DOHH2 (cell line): ENCODE results near the gene TUBAL3.
"Not testable (repeated sequence)": the region's sequence is repeated elsewhere in the genome, so short reads cannot be mapped to it uniquely, and the experiment has no call there.

Source experiments
- H3F3A ChIP-seq: fragments of 200-600 bp; sonication (generic), shearing (Covaris generic); 2 replicates; pipeline ENCODE4 v1.6.0; 2016; ENCODE audit warnings: antibody characterized with exemption, mild to moderate bottlenecking; ENCODE audit not compliant: control insufficient read depth, insufficient read depth
- H3K27ac ChIP-seq: fragments of 200-600 bp; sonication (generic); 2 replicates; pipeline ENCODE4 v1.5.1; 2014; ENCODE audit warnings: low read depth, mild to moderate bottlenecking, low read length, moderate library complexity
- H3K27me3 ChIP-seq: fragments of 200-600 bp; sonication (generic); 2 replicates; pipeline ENCODE4 v1.6.1; 2014; ENCODE audit warnings: mild to moderate bottlenecking, low read length, mixed read lengths; ENCODE audit not compliant: control insufficient read depth
- H3K36me3 ChIP-seq: fragments of 200-600 bp; sonication (generic); 2 replicates; pipeline ENCODE4 v1.6.1; 2014; ENCODE audit warnings: mild to moderate bottlenecking, low read length, moderate library complexity, mixed read lengths; ENCODE audit not compliant: control insufficient read depth
- H3K4me1 ChIP-seq: fragments of 200-600 bp; sonication (generic); 2 replicates; pipeline ENCODE4 v1.6.1; 2014; ENCODE audit warnings: mild to moderate bottlenecking, low read length, mixed read lengths; ENCODE audit not compliant: control insufficient read depth
- H3K4me2 ChIP-seq: fragments of 200-600 bp; sonication (generic); 2 replicates; pipeline ENCODE4 v1.6.0; 2014; ENCODE audit warnings: mild to moderate bottlenecking, low read length, moderate library complexity
- H3K4me3 ChIP-seq: fragments of 200-600 bp; sonication (generic); 2 replicates; pipeline ENCODE4 v1.5.1; 2014; ENCODE audit warnings: mild to moderate bottlenecking, low read length, mixed read lengths
- H3K79me2 ChIP-seq: fragments of 200-600 bp; sonication (generic); 2 replicates; pipeline ENCODE4 v1.6.1; 2014; ENCODE audit warnings: mild to moderate bottlenecking, low read length, mixed read lengths; ENCODE audit not compliant: control insufficient read depth
- H3K9me2 ChIP-seq: fragments of 200-600 bp; sonication (generic); replicated peaks from 2 replicates; pipeline ENCODE4 v1.6.1; 2014; ENCODE audit warnings: mild to moderate bottlenecking, low read length, mixed read lengths; ENCODE audit not compliant: control insufficient read depth
- H3K9me3 ChIP-seq: fragments of 200-600 bp; sonication (generic); 2 replicates; pipeline ENCODE4 v1.6.1; 2014; ENCODE audit warnings: antibody characterized with exemption, low read length, mixed read lengths; ENCODE audit not compliant: control insufficient read depth, insufficient read depth
- H4K20me1 ChIP-seq: fragments of 200-600 bp; sonication (generic); 2 replicates; pipeline ENCODE4 v1.6.0; 2014; ENCODE audit warnings: low read depth, mild to moderate bottlenecking, antibody characterized with exemption, low read length, moderate library complexity; ENCODE audit not compliant: control insufficient read depth, insufficient read depth
- CTCF ChIP-seq: fragments of 200-600 bp; sonication (generic); IDR thresholded peaks from one replicate; pipeline ENCODE4 v1.5.1; 2014; ENCODE audit warnings: antibody characterized with exemption, mild to moderate bottlenecking, low read depth, low read length; ENCODE audit not compliant: poor library complexity, severe bottlenecking
- EZH2phosphoT487 ChIP-seq: fragments of 200-600 bp; sonication (generic); IDR thresholded peaks from 2 replicates; pipeline ENCODE4 v1.6.1; 2017; ENCODE audit warnings: borderline replicate concordance, mild to moderate bottlenecking, antibody characterized with exemption, low read length, moderate library complexity, mixed read lengths

Gene TUBAL3

GRCh38 chr10:5413012-5413938, 8.6 kb upstream of the TUBAL3 start:
- Histone ChIP-seq H3K4me2 (peak overlapping the region; percentile 92), H3K36me3 (peaks cover 30% of the 10 kb centered on the region), H3K4me1 (peaks cover 19% of the 10 kb centered on the region), H3K4me3 (peak overlapping the region; percentile 90), H3K79me2 (peaks cover 59% of the 10 kb centered on the region), H4K20me1 (0 out of 2 replicates have a peak, but pooled peaks cover 5% of the 10 kb centered on the region), H3F3A (no peaks in the 10 kb centered on the region), H3K9me2 (no peaks in the 10 kb centered on the region), H3K9me3 (peaks cover 26% of the 10 kb centered on the region), H3K27ac (no peak overlapping the region), H3K27me3 (peaks cover 3% of the 10 kb centered on the region; the same call in 1 of the 2 replicates)
- TF ChIP-seq EZH2phosphoT487 (no peak), CTCF (no peak)

DNA sequence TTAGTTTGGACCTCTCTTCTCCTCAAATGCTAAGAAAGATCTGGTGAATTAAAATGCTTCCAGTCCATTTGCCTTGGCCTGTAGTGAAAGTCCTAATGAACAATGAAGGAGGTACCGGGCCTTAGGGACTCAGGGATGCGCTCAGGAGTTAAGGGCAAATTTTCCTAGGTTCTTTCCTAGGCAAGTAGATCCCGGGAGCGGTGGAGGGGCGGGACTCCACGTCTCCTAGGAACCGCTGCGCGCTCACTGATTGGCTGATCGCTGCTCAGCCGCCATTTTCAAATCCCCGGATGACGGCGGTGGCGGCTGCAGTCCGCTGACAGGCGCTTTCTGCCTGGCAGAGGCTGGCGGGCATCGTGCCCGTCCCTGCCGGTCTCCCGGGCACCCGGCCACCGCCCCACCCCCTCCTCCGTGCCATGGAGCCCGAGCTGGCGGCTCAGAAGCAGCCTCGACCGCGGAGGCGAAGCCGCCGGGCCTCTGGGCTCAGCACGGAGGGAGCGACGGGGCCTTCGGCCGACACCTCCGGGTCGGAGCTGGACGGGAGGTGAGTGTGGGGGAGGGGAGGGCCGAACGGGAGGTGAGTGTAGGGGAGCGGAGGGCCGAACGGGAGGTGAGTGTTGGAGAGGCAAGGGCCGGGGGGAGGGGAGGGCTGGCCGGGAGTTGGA, 7.8 kb upstream of the TUBAL3 start, which contains the start of gene NET1:
NET1 (plus strand) TSS at position 281 of the 665 bp plus-strand sequence; CDS start at position 417, 136 bp downstream.
- Histone ChIP-seq H3K4me1 (peaks cover 19% of the 10 kb centered on the region), H3K27me3 (peaks cover 3% of the 10 kb centered on the region; the same call in 1 of the 2 replicates), H3K27ac (no peak within 1 kb of the TSS; the same call in 1 of the 2 replicates), H3K9me2 (no peaks in the 10 kb centered on the region), H3K9me3 (peaks cover 20% of the 10 kb centered on the region), H3K79me2 (peaks cover 51% of the 10 kb centered on the region), H3F3A (no peaks in the 10 kb centered on the region), H3K4me3 (peak within 1 kb of the TSS; percentile 90), H3K36me3 (peaks cover 27% of the 10 kb centered on the region), H4K20me1 (0 out of 2 replicates have a peak, but pooled peaks cover 5% of the 10 kb centered on the region), H3K4me2 (peak within 1 kb of the TSS; percentile 92)
- no peak for TF ChIP-seq CTCF

- Histone ChIP-seq H3K27ac (no peak overlapping the region), H3K4me1 (peaks cover 19% of the 10 kb centered on the region), H3K4me3 (peak overlapping the region; percentile 90)
Measured at GRCh38 chr10:5411941-5412276, 7.3 kb upstream of the TUBAL3 start.

GRCh38 chr10:5410787-5411186, 6.2 kb upstream of the TUBAL3 start:
- H3K4me1 ChIP-seq, result peaks cover 19% of the 10 kb centered on the region
- H3K9me3 ChIP-seq, result peaks cover 15% of the 10 kb centered on the region; the same call in 1 of the 2 replicates
- H3F3A ChIP-seq, H3K4me2 ChIP-seq, H3K9me2 ChIP-seq, H4K20me1 ChIP-seq, H3K4me3 ChIP-seq, H3K27me3 ChIP-seq, H3K27ac ChIP-seq: not testable (repeated sequence)
- peaks cover 34% of the 10 kb centered on the region for H3K79me2 ChIP-seq
- H3K36me3 ChIP-seq, result peaks cover 12% of the 10 kb centered on the region

More at GRCh38 chr10:5411941-5412276, 7.3 kb upstream of the TUBAL3 start:
- Histone ChIP-seq H3K9me3 (peaks cover 19% of the 10 kb centered on the region; the same call in 1 of the 2 replicates), H3F3A (no peaks in the 10 kb centered on the region), H3K9me2 (no peaks in the 10 kb centered on the region), H3K4me2 (peak overlapping the region; percentile 92), H3K27me3 (peaks cover 3% of the 10 kb centered on the region; the same call in 1 of the 2 replicates), H4K20me1 (0 out of 2 replicates have a peak, but pooled peaks cover 5% of the 10 kb centered on the region), H3K36me3 (peaks cover 22% of the 10 kb centered on the region), H3K79me2 (peaks cover 46% of the 10 kb centered on the region)
- TF ChIP-seq CTCF, result no peak
- TF ChIP-seq EZH2phosphoT487, result no peak
